PC-3 (cell line): ENCODE data around the gene COL11A1. TPM values are rescaled to one million over a fixed set of nuclear protein-coding genes. Genes with fewer than 3 reads are reported as not detected.

ENCODE experiments used
- ATAC-seq: fragments of 200-7000 bp; cut with Tn5 transposase; 2 replicates; pipeline ENCODE4 v1.9.1; 2020; ENCODE audit warnings: mild to moderate bottlenecking, moderate library complexity
- Bru-seq: library from RNA; stranded (reverse); fragments of 400-500 nt; gene quantifications from one replicate; lab custom pipeline; 2021; lab: Mats Ljungman, UMichigan
- BruChase-seq, 2 experiments: library from RNA; stranded (reverse); fragments of 400-500 nt; gene quantifications; one replicate each; lab custom pipeline; 2021; lab: Mats Ljungman, UMichigan
- BruUV-seq: library from RNA; stranded (reverse); fragments of 400-500 nt; replicated peaks from 2 replicates; lab custom pipeline; 2021; lab: Mats Ljungman, UMichigan
- CTCF ChIA-PET: fragments of 300-600 bp; sonication (Branson Sonifier 250); formaldehyde crosslinking; loops from one replicate; lab custom pipeline; 2022; ENCODE audit warnings: antibody characterized with exemption; lab: Charles Lee
- POLR2A ChIA-PET: fragments of 300-600 bp; sonication (Branson Sonifier 250); formaldehyde crosslinking; loops from one replicate; lab custom pipeline; 2022; ENCODE audit warnings: antibody characterized with exemption; ENCODE audit not compliant: unreplicated experiment; lab: Charles Lee
- DNase-seq: peaks from one replicate; pipeline ENCODE4 v3.0.0-alpha.2; 2015
- H2AFZ ChIP-seq: fragments of 300-600 bp; sonication (generic); 2 replicates; pipeline ENCODE4 v1.6.0; 2016; ENCODE audit warnings: antibody characterized with exemption, low read length
- H3F3A ChIP-seq: fragments of 300-600 bp; sonication (generic); one replicate; pipeline ENCODE4 v1.6.0; 2017; ENCODE audit warnings: antibody characterized with exemption, low read length, control low read depth, mild to moderate bottlenecking; ENCODE audit not compliant: unreplicated experiment
- H3K27ac ChIP-seq: fragments of 300-600 bp; sonication (generic); 2 replicates; pipeline ENCODE4 v1.5.1; 2016; ENCODE audit warnings: mild to moderate bottlenecking, low read length
- H3K27me3 ChIP-seq: fragments of 300-600 bp; sonication (generic); 2 replicates; pipeline ENCODE4 v1.6.1; 2016; ENCODE audit warnings: low read length, mixed read lengths
- H3K36me3 ChIP-seq: fragments of 300-600 bp; sonication (generic); 2 replicates; pipeline ENCODE4 v1.6.1; 2016; ENCODE audit warnings: low read depth, mixed run types, low read length, mixed read lengths
- H3K4me1 ChIP-seq: fragments of 300-600 bp; sonication (generic); 2 replicates; pipeline ENCODE4 v1.5.1; 2016; ENCODE audit warnings: low read length; ENCODE audit not compliant: insufficient read depth
- H3K4me2 ChIP-seq: fragments of 300-600 bp; sonication (generic); 2 replicates; pipeline ENCODE4 v1.6.0; 2016; ENCODE audit warnings: low read length
- H3K4me3 ChIP-seq: fragments of 300-600 bp; sonication (generic); 2 replicates; pipeline ENCODE4 v1.5.1; 2016; ENCODE audit warnings: mild to moderate bottlenecking, low read length, mixed read lengths
- H3K79me2 ChIP-seq: fragments of 300-600 bp; sonication (generic); 2 replicates; pipeline ENCODE4 v1.6.1; 2017; ENCODE audit warnings: low read length, mixed read lengths
- H3K9ac ChIP-seq: fragments of 300-600 bp; sonication (generic); 2 replicates; pipeline ENCODE4 v1.6.0; 2016; ENCODE audit warnings: mild to moderate bottlenecking, low read length
- H3K9me2 ChIP-seq: fragments of 300-600 bp; sonication (generic); replicated peaks from 2 replicates; pipeline ENCODE4 v1.6.1; 2016; ENCODE audit warnings: mixed run types, low read length, mixed read lengths
- H3K9me3 ChIP-seq: fragments of 300-600 bp; sonication (generic); 2 replicates; pipeline ENCODE4 v1.6.1; 2016; ENCODE audit warnings: low read length, mixed read lengths
- H4K20me1 ChIP-seq: fragments of 300-600 bp; sonication (generic); 2 replicates; pipeline ENCODE4 v1.6.1; 2016; ENCODE audit warnings: low read length, mixed read lengths
- CTCF ChIP-seq: fragments of 300-600 bp; sonication (generic); conservative IDR thresholded peaks from 2 replicates; pipeline ENCODE4 v1.5.1; 2017; ENCODE audit warnings: antibody characterized with exemption, low read depth, mild to moderate bottlenecking, low read length
- EZH2 ChIP-seq: fragments of 300-600 bp; sonication (generic); IDR thresholded peaks from one replicate; pipeline ENCODE4 v1.6.1; 2017; ENCODE audit warnings: antibody characterized with exemption, mild to moderate bottlenecking, low read length; ENCODE audit not compliant: unreplicated experiment
- EZH2phosphoT487 ChIP-seq: fragments of 300-600 bp; sonication (generic); IDR thresholded peaks from 2 replicates; pipeline ENCODE4 v1.6.1; 2018; ENCODE audit warnings: mild to moderate bottlenecking, antibody characterized with exemption, low read length, borderline replicate concordance
- intact Hi-C: fragments of 100-400 bp; cut with micrococcal nuclease; formaldehyde crosslinking; loops from 2 replicates; pipeline ENCODE4 v1.9.0; 2023
- long read RNA-seq: library from polyadenylated mRNA; unstranded; transcript quantifications from one replicate; pipeline ENCODE4 v2.0.0, GENCODE V29; 2021; ENCODE audit not compliant: unreplicated experiment
- total RNA-seq: library from RNA; depleted of rRNA; stranded (reverse); fragments of >200 nt; gene quantifications from 2 replicates; pipeline ENCODE4 v1.2.3, GENCODE V29; 2014; rRNA removed

COL11A1 gene
- total RNA-seq: not detected in 2 replicates
- Bru-seq, nascent RNA: percentile 2 among the genes with signal in this experiment
- not detected for BruChase-seq, experiment 1, labeled RNA remaining after a 6-hour chase
- BruChase-seq, experiment 2, labeled RNA remaining after a 2-hour chase: percentile 1 among the genes with signal in this experiment
- long read RNA-seq: 0 reads

GRCh38 chr1:103108376-103109150, at the start of gene COL11A1:
Gene COL11A1 (minus strand): TSS chr1:103108522. CDS start chr1:103108178, 344 bp downstream.
- H3K27ac ChIP-seq: no peak within 1 kb of the TSS
- no peak within 1 kb of the TSS for H3K9ac ChIP-seq
- no peak within 1 kb of the TSS for H2AFZ ChIP-seq
- POLR2A ChIA-PET: no interaction called here
- no peak within 1 kb of the TSS for H3K4me2 ChIP-seq
- no peaks in the 10 kb centered on the region for H3K36me3 ChIP-seq
- H4K20me1 ChIP-seq: no peaks in the 10 kb centered on the region
- no peak for TF ChIP-seq CTCF
- no peak for TF ChIP-seq EZH2
- no peak for TF ChIP-seq EZH2phosphoT487
- no peak within 1 kb of the TSS for H3K4me3 ChIP-seq
- H3F3A ChIP-seq: no peaks in the 10 kb centered on the region
- CTCF ChIA-PET: no interaction called here
- ATAC-seq (no peak), DNase-seq (no peak)
- peaks cover 41% of the 10 kb centered on the region for H3K27me3 ChIP-seq
- no peaks in the 10 kb centered on the region for H3K9me3 ChIP-seq
- intact Hi-C loops: no loop called here
- H3K4me1 ChIP-seq: no peaks in the 10 kb centered on the region; the same call in 1 of the 2 replicates
- no TSS peak for BruUV-seq
- H3K9me2 ChIP-seq: no peaks in the 10 kb centered on the region
- H3K79me2 ChIP-seq: no peaks in the 10 kb centered on the region

GRCh38 chr1:103156966-103157365, 48.6 kb upstream of the COL11A1 start:
- DNase-seq: no peak
- H2AFZ ChIP-seq: no peak overlapping the region
- H3K4me3 ChIP-seq: no peak overlapping the region
- POLR2A ChIA-PET: no interaction called here
- H3K4me2 ChIP-seq: no peak overlapping the region
- CTCF ChIA-PET: no interaction called here
- H3K9ac ChIP-seq: no peak overlapping the region
- no peaks in the 10 kb centered on the region for H3K4me1 ChIP-seq
- H3K27me3 ChIP-seq: peaks cover 57% of the 10 kb centered on the region
- no peak for ATAC-seq
- no peaks in the 10 kb centered on the region for H3K9me2 ChIP-seq
- no peaks in the 10 kb centered on the region for H4K20me1 ChIP-seq
- no peaks in the 10 kb centered on the region for H3K9me3 ChIP-seq
- no peak for TF ChIP-seq EZH2phosphoT487
- TF ChIP-seq CTCF: no peak
- no peak for TF ChIP-seq EZH2
- H3K27ac ChIP-seq: no peak overlapping the region
- no peaks in the 10 kb centered on the region for H3K36me3 ChIP-seq
- intact Hi-C loops: no loop called here
- no peaks in the 10 kb centered on the region for H3F3A ChIP-seq
- no TSS peak for BruUV-seq
- no peaks in the 10 kb centered on the region for H3K79me2 ChIP-seq

GRCh38 chr1:103146166-103146565, 37.8 kb upstream of the COL11A1 start:
- H3F3A ChIP-seq: no peaks in the 10 kb centered on the region
- no peaks in the 10 kb centered on the region for H3K79me2 ChIP-seq
- no peak overlapping the region for H3K4me3 ChIP-seq
- no peaks in the 10 kb centered on the region for H3K9me2 ChIP-seq
- no peaks in the 10 kb centered on the region for H4K20me1 ChIP-seq
- no peak overlapping the region for H3K4me2 ChIP-seq
- H3K36me3 ChIP-seq: no peaks in the 10 kb centered on the region
- no peak overlapping the region for H3K27ac ChIP-seq
- no peaks in the 10 kb centered on the region for H3K9me3 ChIP-seq
- no TSS peak for BruUV-seq
- CTCF ChIA-PET: no interaction called here
- no peak overlapping the region for H2AFZ ChIP-seq
- POLR2A ChIA-PET: no interaction called here
- intact Hi-C loops: no loop called here
- H3K27me3 ChIP-seq: peaks cover 12% of the 10 kb centered on the region; the same call in 1 of the 2 replicates
- H3K4me1 ChIP-seq: no peaks in the 10 kb centered on the region
- TF ChIP-seq EZH2phosphoT487 (no peak), CTCF (no peak), EZH2 (no peak)
- ATAC-seq (no peak), DNase-seq (no peak)
- H3K9ac ChIP-seq: no peak overlapping the region
